Heart right ventricle (tissue), 16 donors: ENCODE measurements around the gene TEDDM1. TPM values are rescaled to one million over a fixed set of nuclear protein-coding genes. Genes with fewer than 3 reads are reported as not detected.

Experiments
- ATAC-seq, 8 donors: fragments of 200-7000 bp; cut with Tn5 transposase; one replicate each; pipeline ENCODE4 v1.9.1; 2020; ENCODE audit warnings: mild to moderate bottlenecking in 8 of 8, moderate library complexity in 8 of 8, moderate number of reproducible peaks in 1 of 8
- DNase-seq, 2 donors: peaks; one replicate each; pipeline ENCODE4 v3.0.0-alpha.2; 2020
- H3K27ac ChIP-seq, 10 donors: fragments of 200-600 bp; sonication (generic) in 2 of 10; one replicate each; pipeline versions ENCODE4 v1.5.0 to v1.8.0; 2020 to 2022; ENCODE audit warnings: mild to moderate bottlenecking in 3 of 10
- H3K27me3 ChIP-seq, 7 donors: fragments of 200-600 bp; one replicate each; pipeline ENCODE4 v1.8.0; 2021 to 2022; ENCODE audit warnings: mild to moderate bottlenecking in 2 of 7
- H3K36me3 ChIP-seq, 9 donors: fragments of 200-600 bp; sonication (generic) in 1 of 9; one replicate each; pipeline versions ENCODE4 v1.5.0 to v1.8.0; 2020 to 2022; ENCODE audit warnings: mild to moderate bottlenecking in 2 of 9
- H3K4me1 ChIP-seq, 9 donors: fragments of 200-600 bp; sonication (generic) in 1 of 9; one replicate each; pipeline versions ENCODE4 v1.5.0 to v1.8.0; 2020 to 2022; ENCODE audit warnings: mild to moderate bottlenecking in 4 of 9
- H3K4me3 ChIP-seq, 10 donors: fragments of 200-600 bp; sonication (generic) in 2 of 10; one replicate each; pipeline versions ENCODE4 v1.5.0 to v1.8.0; 2020 to 2022; ENCODE audit warnings: mild to moderate bottlenecking in 7 of 10, moderate library complexity in 2 of 10
- H3K9me3 ChIP-seq, 11 donors: fragments of 200-600 bp in 10 of 11; sonication (generic) in 2 of 11; one replicate each; pipeline versions ENCODE4 v1.5.0 to v1.8.0; 2013 to 2022; ENCODE audit warnings: mild to moderate bottlenecking in 2 of 11, control low read depth in 1 of 11, moderate library complexity in 1 of 11
- WGBS, 2 donors: extraction: QIAGEN DNeasy Blood & Tissue Kit; methylation state at CpG; one replicate each; pipeline ENCODE4 v1.1.7; 2013; ENCODE audit warnings: inconsistent platforms in 1 of 2; 5-methylcytosine and 5-hydroxymethylcytosine counted together
- intact Hi-C, 10 donors: fragments of 100-400 bp; cut with DNase I; formaldehyde crosslinking; loops; one replicate each; pipeline versions ENCODE4 v1.11.1 to v1.14.2; 2022
- polyA plus RNA-seq, 2 donors: library from polyadenylated mRNA; stranded (reverse); fragments of 200-250 nt; gene quantifications; one replicate each; pipeline ENCODE4 v1.2.3, GENCODE V29; 2013
- total RNA-seq, 10 donors: library from RNA; stranded (reverse); fragmentation: NEBNext Ultra II Directional in 3 of 10; extraction: Animal tissue kit (Norgen Biotek cat#: 25700) in 3 of 10; gene quantifications; one replicate each; pipeline versions ENCODE4 v1.2.1 to v1.2.4, GENCODE V29; 2021 to 2023
- TF ChIP-seq, protein P1 (sequence below), 9 donors: fragments of 200-600 bp; sonication (generic) in 2 of 9; IDR thresholded peaks; one replicate each; pipeline versions ENCODE4 v1.5.0 to v1.8.0; 2021 to 2022; ENCODE audit warnings: antibody characterized with exemption in 9 of 9, mild to moderate bottlenecking in 5 of 9, moderate library complexity in 1 of 9
- donor health status: Arrhythmogenic right ventricular cardiomyopathy.
- donor health status: ischemic (EF 13 %, LVEDD 7.1; RV severe dilation, severe dysfunction).
- donor health status: healthy with polysubstance abuse.
- donor health status: DM: no; HTN: yes; CAD: no.
- donor health status: DM: no; HTN: no; CAD: no.
- donor health status: ischemic (EF 25% LVEDD 6.9; RV normal size, moderate dysfunction).
- donor health status: ischemic (EF 25% LVEDD 5.7; RV mildly dilated, moderate dysfunction).
- donor health status: healthy.
- donor health status: DM: yes; HTN: yes; CAD: no.
- donor health status: Ischemic cardiomyopathy.
- donor health status: ischemic (EF 35%, LVEDD 5.7; RV mildly dilated, moderate dysfunction).
- donor health status: nonischemic (EF 11% LVEDD 7.7; RV severe dilation, severe dysfunction).
- donor health status: DM: yes; HTN: yes; CAD: no.
- donor health status: PGD.
- donor health status: ischemic (EF 29% LVEDD 5.4; RV normal size, mild dysfunction).
- donor health status: nonischemic (EF 23%, LVEDD 6.1; RV moderate dilation, normal function).

TEDDM1 gene
- total and polyA plus RNA-seq, 12 donors = not detected

DNA sequence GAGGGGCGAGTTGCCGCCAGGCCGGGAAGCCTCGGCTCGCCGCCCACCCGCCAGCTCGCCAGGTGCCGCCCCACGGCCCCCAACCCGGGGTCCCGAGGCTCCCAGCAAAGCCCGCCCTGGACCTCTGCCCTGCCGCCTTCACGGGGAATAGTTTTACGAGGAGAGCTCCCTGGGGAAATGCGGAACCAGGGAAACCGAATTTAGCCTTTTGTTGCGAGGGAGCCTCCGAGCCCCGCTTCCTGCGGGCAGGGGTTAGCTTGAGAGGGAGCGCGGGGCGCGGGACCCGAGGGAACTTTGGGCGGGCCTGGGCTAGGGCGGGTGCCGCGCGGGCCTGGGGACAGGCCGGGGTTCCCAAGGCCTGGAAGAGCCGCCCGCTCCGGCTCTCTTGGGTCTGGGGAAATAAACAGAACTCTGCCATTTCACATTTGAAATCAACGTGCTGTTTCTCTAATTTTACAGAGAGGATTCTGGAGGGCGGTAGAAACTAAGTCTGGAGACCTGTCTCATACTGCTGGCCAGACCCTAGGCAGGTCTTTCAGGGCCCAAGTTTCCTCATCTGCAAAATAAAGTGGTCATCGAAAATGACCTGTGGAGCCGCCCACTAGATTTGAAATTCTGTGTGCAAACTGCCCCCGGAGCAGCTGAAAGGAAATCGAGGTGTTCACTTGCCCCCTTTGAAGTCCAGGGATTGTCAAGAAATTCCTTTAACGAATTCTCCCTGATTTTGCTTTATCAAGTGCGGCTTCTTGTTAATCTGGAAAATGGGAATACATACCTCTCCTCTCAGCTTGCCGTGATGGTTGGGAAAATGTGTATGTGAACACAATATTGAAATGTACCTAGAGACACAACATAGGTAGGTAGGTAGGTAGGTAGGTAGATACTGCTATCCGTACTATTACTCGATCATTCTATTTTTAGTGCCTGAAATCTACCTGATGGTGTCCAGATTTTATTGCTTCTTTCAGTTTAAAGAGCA, 8.1 kb downstream of the TEDDM1 start:
- DNase-seq (peak; percentile 71 to 74), ATAC-seq (peak; percentile 5 to 40 (median 27))
- no peaks in the 10 kb centered on the region for H3K9me3 ChIP-seq
- TF ChIP-seq, protein P1, sequence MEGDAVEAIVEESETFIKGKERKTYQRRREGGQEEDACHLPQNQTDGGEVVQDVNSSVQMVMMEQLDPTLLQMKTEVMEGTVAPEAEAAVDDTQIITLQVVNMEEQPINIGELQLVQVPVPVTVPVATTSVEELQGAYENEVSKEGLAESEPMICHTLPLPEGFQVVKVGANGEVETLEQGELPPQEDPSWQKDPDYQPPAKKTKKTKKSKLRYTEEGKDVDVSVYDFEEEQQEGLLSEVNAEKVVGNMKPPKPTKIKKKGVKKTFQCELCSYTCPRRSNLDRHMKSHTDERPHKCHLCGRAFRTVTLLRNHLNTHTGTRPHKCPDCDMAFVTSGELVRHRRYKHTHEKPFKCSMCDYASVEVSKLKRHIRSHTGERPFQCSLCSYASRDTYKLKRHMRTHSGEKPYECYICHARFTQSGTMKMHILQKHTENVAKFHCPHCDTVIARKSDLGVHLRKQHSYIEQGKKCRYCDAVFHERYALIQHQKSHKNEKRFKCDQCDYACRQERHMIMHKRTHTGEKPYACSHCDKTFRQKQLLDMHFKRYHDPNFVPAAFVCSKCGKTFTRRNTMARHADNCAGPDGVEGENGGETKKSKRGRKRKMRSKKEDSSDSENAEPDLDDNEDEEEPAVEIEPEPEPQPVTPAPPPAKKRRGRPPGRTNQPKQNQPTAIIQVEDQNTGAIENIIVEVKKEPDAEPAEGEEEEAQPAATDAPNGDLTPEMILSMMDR (IDR thresholded peaks at IDR 0.05) = no peak
- 14 to 15% methylated on average over 47 of the region's 47 CpGs for WGBS, 2 donors
- intact Hi-C loops = loop anchor here in 6 of 10 donors (2.0 to 10.0 kb wide), 6 partner anchors 45 to 188 kb away; no protein-coding TSS in a partner anchor
- H3K4me1 ChIP-seq = peaks cover 7 to 66% (median 49%) of the 10 kb centered on the region in 9 donors
- H3K4me3 ChIP-seq = peak overlapping the region; percentile 65 to 99 (median 90)
- H3K27me3 ChIP-seq = no peaks in the 10 kb centered on the region
- H3K36me3 ChIP-seq = peaks cover 0 to 23% (median 11%) of the 10 kb centered on the region in 9 donors
- peak overlapping the region; percentile 95 to 100 (median 99) for H3K27ac ChIP-seq

DNA sequence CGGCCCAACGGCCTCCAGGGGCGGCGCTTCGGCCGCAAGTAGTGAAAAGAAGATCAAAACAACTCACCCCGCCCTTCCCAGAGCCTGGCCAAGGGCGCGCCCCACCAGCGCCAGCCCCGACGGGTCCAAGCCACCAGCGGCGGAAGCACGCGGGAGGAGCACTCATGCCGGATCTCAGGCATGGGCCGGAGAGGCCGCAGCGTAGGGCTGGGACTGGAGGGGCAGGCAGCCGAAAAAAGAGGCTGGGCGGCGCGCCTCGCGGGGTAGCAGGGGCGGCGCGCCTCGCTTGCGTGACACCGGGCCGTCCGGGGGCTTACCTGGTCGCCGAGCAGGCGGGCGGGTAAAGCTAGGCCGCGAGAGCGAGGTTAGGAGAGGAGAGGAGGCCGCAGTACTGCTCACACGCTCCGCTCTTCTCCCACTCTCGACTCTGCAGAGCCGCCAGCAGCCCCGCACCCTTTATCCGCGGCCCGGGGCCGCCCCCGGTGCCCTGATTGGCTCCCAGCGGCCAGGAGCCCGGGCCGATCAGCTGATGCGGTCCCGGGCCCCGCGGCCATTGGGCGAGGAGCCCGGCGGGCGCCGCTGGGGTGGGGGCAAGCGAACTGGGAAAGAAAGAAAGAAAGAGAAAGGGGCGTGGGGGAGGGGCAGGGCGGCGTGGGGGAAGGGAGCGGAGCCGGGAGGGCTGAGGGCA, 9.0 kb downstream of the TEDDM1 start, which contains the start of gene GLUL:
TSS of gene GLUL (minus strand) at position 429 of the 688 bp plus-strand sequence. CDS start 3,053 bp downstream, outside the sequence.
- H3K4me1 ChIP-seq = peaks cover 7 to 66% (median 49%) of the 10 kb centered on the region in 9 donors
- peak within 1 kb of the TSS; percentile 95 to 100 (median 99) for H3K27ac ChIP-seq
- peak; percentile 92 to 96 (median 93) for ATAC-seq
- peak; percentile 93 to 96 for DNase-seq
- H3K9me3 ChIP-seq = no peaks in the 10 kb centered on the region
- peak within 1 kb of the TSS; percentile 65 to 99 (median 90) for H3K4me3 ChIP-seq
- peaks cover 0 to 32% (median 18%) of the 10 kb centered on the region in 9 donors for H3K36me3 ChIP-seq
- TF ChIP-seq, protein P1 (IDR thresholded peaks at IDR 0.05) = peak in 5 of 9 donors; percentile 14 to 41 (median 23)
- intact Hi-C loops = loop anchor here in 6 of 10 donors (2.0 to 10.0 kb wide), 8 partner anchors 43 to 187 kb away; no protein-coding TSS in a partner anchor
- WGBS, 2 donors = 1% methylated on average over 64 to 70 of the region's 70 CpGs
- H3K27me3 ChIP-seq = no peaks in the 10 kb centered on the region

GRCh38 chr1:182391028-182391361, 9.5 kb downstream of the TEDDM1 start:
- TF ChIP-seq, protein P1 (IDR thresholded peaks at IDR 0.05) = peak in 2 of 9 donors; percentile 44 to 47
- H3K27me3 ChIP-seq = no peaks in the 10 kb centered on the region
- H3K4me1 ChIP-seq = peaks cover 10 to 66% (median 48%) of the 10 kb centered on the region in 9 donors
- intact Hi-C loops = loop anchor here in 6 of 10 donors (2.0 to 10.0 kb wide), 7 partner anchors 42 to 186 kb away; no protein-coding TSS in a partner anchor
- peak in 7 of 8 donors; percentile 3 to 43 (median 15) for ATAC-seq
- H3K9me3 ChIP-seq = no peaks in the 10 kb centered on the region
- H3K36me3 ChIP-seq = peaks cover 0 to 37% (median 23%) of the 10 kb centered on the region in 9 donors
- DNase-seq = no peak
- 0 to 1% methylated on average over 28 to 35 of the region's 35 CpGs for whole genome bisulfite sequencing, 2 donors
- peak overlapping the region; percentile 95 to 100 (median 99) for H3K27ac ChIP-seq
- H3K4me3 ChIP-seq = peak overlapping the region; percentile 65 to 99 (median 90)
